Measurements from ENCODE around the gene OTOA.

OTOA gene

GRCh38 chr16:21684199-21684598, 20.4 kb downstream of the OTOA start:
- TF ChIP-seq FOXP2 (optimal IDR thresholded peaks at IDR 0.05; ENCODE audit: borderline replicate concordance, extremely low read depth, extremely low read length, insufficient read depth) (no peak), POLR2AphosphoS5 (IDR thresholded peaks at IDR 0.05; ENCODE audit: low read depth, low read length) (no peak), TAF1 (IDR thresholded peaks at IDR 0.05; ENCODE audit: borderline replicate concordance, insufficient read depth, low read length) (no peak), SIN3A (IDR thresholded peaks at IDR 0.05; ENCODE audit: borderline replicate concordance, insufficient read depth, low read length) (no peak)
- TF ChIP-seq, protein P1, sequence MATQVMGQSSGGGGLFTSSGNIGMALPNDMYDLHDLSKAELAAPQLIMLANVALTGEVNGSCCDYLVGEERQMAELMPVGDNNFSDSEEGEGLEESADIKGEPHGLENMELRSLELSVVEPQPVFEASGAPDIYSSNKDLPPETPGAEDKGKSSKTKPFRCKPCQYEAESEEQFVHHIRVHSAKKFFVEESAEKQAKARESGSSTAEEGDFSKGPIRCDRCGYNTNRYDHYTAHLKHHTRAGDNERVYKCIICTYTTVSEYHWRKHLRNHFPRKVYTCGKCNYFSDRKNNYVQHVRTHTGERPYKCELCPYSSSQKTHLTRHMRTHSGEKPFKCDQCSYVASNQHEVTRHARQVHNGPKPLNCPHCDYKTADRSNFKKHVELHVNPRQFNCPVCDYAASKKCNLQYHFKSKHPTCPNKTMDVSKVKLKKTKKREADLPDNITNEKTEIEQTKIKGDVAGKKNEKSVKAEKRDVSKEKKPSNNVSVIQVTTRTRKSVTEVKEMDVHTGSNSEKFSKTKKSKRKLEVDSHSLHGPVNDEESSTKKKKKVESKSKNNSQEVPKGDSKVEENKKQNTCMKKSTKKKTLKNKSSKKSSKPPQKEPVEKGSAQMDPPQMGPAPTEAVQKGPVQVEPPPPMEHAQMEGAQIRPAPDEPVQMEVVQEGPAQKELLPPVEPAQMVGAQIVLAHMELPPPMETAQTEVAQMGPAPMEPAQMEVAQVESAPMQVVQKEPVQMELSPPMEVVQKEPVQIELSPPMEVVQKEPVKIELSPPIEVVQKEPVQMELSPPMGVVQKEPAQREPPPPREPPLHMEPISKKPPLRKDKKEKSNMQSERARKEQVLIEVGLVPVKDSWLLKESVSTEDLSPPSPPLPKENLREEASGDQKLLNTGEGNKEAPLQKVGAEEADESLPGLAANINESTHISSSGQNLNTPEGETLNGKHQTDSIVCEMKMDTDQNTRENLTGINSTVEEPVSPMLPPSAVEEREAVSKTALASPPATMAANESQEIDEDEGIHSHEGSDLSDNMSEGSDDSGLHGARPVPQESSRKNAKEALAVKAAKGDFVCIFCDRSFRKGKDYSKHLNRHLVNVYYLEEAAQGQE (IDR thresholded peaks at IDR 0.05; ENCODE audit: insufficient read depth in 1 of 2, low read depth in 2 of 2, low read length in 2 of 2), result no peak

- TF ChIP-seq TAF1 (IDR thresholded peaks at IDR 0.05; ENCODE audit: borderline replicate concordance, insufficient read depth, low read length), result no peak
- TF ChIP-seq, protein P1 (IDR thresholded peaks at IDR 0.05; ENCODE audit: insufficient read depth in 1 of 2, low read depth in 2 of 2, low read length in 2 of 2), result peak; percentile 79 to 91
These were observed 21.3 kb downstream of the OTOA start for GRCh38 chr16:21685034-21685455.

GRCh38 chr16:21689107-21689506, 25.3 kb downstream of the OTOA start:
- TF ChIP-seq POLR2AphosphoS5 (IDR thresholded peaks at IDR 0.05; ENCODE audit: low read depth, low read length) (no peak), SIN3A (IDR thresholded peaks at IDR 0.05; ENCODE audit: borderline replicate concordance, insufficient read depth, low read length) (no peak), TAF1 (IDR thresholded peaks at IDR 0.05; ENCODE audit: borderline replicate concordance, insufficient read depth, low read length) (no peak), FOXP2 (optimal IDR thresholded peaks at IDR 0.05; ENCODE audit: borderline replicate concordance, extremely low read depth, extremely low read length, insufficient read depth) (no peak)
- TF ChIP-seq, protein P1 (IDR thresholded peaks at IDR 0.05; ENCODE audit: insufficient read depth in 1 of 2, low read depth in 2 of 2, low read length in 2 of 2), result no peak

DNA sequence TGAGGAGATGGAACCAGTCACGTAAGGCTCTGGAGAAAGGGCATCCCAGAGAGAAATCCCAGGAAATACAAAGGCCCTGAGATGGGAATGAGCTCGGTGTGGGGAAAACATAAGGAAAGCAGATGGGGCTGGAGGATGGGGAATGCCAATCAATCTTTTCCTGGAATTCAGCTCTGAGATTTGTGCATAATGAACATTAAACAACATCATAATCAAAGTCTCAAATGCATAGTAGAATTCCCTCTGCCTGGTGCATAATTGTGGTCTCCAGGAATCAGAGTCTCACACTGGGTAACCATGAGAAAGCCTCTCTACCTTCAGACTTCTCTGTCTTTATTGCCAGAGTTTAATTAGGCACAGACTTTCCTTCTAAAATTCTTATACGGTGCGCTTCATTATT, 30.8 kb downstream of the OTOA start:
- TF ChIP-seq TAF1 (IDR thresholded peaks at IDR 0.05; ENCODE audit: borderline replicate concordance, insufficient read depth, low read length) (no peak), POLR2AphosphoS5 (IDR thresholded peaks at IDR 0.05; ENCODE audit: low read depth, low read length) (no peak), FOXP2 (optimal IDR thresholded peaks at IDR 0.05; ENCODE audit: borderline replicate concordance, extremely low read depth, extremely low read length, insufficient read depth) (no peak)

- no peak for TF ChIP-seq SIN3A (IDR thresholded peaks at IDR 0.05; ENCODE audit: borderline replicate concordance, insufficient read depth, low read length)
- no peak for TF ChIP-seq POLR2AphosphoS5 (IDR thresholded peaks at IDR 0.05; ENCODE audit: low read depth, low read length)
- no peak for TF ChIP-seq TAF1 (IDR thresholded peaks at IDR 0.05; ENCODE audit: borderline replicate concordance, insufficient read depth, low read length)
- TF ChIP-seq FOXP2 (optimal IDR thresholded peaks at IDR 0.05; ENCODE audit: borderline replicate concordance, extremely low read depth, extremely low read length, insufficient read depth), result no peak
- TF ChIP-seq, protein P1 (IDR thresholded peaks at IDR 0.05; ENCODE audit: insufficient read depth in 1 of 2, low read depth in 2 of 2, low read length in 2 of 2), result no peak
These were observed 33.3 kb downstream of the OTOA start for GRCh38 chr16:21697032-21697431.

Measured in PFSK-1 (cell line).